NCI-H187 treated with DMSO at 0.1 percent for 48 hours (cell line): ENCODE results near the gene ARHGAP26.

Experiments used
- DNase-seq: peaks from one replicate; lab custom pipeline; 2025; lab: John Stamatoyannopoulos, UW

The ARHGAP26 gene

DNA sequence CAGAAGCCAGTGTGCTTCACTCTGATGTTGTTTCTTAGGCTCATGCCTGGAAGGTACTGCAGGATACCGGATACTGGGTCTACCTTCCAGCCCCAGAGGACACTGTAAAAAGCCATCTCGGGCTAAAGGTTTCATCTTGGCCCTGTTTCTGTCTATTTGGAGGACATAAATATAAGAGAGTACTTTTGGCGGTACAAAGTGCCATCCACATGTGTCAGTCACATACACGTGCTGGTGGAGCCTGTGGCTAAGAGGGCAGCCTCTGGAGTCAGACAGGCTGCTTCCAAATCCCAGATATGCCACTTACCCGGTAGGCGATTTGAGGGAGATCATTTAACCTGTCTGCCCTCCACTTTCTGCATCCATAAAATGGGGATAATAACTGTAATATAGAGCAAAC, 472.9 kb downstream of the ARHGAP26 start:
- no peak for DNase-seq

DNA sequence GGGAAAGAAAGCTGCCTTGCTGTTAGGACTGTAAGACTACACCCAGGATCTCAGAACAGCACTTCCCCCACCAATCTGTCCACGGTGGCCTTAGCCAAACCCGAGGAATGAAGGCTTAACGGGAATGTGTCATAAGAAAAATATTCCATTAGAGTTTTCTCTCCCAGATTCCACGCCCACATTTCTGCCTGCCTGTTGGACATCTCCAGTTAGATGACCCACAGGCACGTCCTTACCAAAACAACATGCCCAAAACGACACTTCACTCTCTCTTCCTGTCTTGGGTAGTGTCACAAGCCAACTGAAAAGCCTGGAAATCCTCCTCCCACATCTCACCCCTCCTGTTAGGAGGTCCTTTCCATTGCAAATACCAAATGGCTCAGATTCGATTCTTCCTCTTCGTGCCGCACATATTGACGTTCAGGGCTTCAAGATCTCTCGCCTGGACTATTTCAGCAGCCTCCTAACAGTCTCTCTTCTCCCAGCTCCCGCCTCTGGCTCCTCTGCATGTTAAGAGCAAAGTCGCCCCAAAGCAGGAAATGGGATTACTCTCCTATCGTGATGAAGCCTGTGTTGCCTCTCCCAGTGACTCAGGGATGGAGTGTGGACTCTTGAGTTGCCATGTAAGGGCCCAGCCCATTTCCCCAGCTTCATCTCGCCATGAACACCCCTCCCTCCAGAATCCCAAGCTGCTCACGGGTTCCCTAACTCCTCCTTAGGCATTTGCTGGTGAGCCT, 474.0 kb downstream of the ARHGAP26 start:
- no peak for DNase-seq

DNA sequence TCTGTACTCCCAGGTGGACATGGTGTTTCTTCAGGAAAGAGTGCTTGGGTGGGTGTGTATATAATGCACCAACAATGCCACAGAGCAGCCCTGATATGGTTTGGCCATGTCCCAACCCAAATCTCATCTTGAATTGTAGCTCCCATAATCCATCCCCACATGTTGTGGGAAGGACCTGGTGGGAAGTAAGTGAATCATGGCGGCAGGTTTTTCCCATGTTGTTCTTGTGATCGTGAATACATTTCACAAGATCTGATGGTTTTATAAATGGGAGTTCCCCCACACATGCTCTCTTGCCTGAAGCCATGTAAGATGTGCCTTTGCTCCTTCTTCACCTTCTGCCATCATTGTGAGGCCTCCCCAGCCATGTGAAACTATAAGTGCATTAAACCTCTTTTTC, 474.8 kb downstream of the ARHGAP26 start:
- DNase-seq, result no peak

DNA sequence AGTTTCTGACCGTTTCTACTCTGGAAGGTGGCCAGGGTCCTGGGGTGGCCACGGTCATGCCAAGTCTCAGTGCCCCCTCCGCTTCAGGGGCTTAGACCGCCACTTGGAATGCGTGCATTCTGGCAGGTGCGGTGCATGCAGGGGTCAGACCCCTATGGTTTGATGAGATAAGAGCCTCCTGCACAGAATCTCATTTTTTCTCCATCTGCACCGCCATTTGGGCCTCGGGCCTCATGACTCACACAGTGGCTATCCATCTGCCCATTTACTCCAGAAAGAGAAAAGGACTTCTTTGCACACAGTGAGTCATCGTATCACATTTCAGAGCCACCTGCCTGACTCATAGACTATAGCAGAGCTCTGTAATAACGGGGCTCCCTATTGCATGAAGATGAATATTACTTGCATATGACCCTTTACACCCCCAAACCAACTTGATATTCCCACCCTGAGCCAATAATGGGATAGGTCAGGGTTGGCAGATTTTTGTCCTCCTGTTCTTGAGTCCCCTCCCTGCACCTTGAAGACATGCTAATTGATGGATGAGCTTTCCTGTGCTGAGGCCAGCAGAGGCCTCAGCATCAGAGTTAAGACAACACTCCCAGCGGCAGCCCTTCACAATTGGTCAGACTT, 475.9 kb downstream of the ARHGAP26 start:
- no peak for DNase-seq

DNA sequence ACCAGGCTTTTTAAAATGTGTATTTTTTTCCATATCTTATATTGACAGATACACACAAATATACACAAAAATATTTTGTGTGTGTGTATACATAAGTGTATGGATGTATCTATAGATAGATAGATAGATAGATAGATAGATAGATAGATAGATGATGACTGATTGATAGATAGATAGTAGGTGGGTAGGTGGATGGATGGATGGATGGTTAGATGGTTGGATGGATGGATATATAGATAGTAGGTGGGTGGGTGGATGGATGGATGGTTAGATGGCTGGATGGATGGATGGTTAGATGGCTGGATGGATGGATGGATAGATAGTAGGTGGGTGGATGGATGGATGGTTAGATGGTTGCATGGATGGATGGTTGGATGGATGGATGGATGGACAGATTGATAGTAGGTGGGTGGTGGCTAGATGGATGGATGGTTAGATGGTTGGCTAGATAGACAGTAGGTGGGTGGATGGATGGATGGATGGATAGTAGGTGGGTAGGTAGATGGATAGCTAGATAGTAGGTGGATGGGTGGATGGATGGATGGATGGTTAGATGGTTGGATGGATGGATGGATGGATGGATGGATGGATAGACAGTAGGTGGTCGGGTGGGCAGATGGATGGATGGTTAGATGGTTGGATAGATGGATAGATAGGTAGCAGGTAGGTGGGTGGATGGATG, 477.1 kb downstream of the ARHGAP26 start:
- DNase-seq, result no peak

DNA sequence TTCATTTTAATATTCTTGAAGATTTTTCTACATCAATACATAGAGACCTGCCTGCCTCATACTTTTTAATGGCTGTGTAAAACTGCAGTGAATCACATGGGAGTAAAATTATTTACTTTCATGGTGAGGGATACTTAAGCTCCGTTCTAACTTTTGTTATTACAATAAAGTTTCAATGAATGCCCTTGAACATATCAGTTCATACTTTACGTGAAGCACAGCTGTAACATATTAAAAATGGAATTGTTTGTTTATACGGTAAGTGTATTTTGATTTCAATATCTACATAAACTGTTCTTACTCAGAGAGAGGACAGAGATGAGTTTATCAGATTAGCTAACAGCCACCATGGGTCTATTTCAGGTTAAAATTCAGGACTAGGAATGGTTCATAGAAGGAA, 478.2 kb downstream of the ARHGAP26 start:
- DNase-seq, result no peak

DNA sequence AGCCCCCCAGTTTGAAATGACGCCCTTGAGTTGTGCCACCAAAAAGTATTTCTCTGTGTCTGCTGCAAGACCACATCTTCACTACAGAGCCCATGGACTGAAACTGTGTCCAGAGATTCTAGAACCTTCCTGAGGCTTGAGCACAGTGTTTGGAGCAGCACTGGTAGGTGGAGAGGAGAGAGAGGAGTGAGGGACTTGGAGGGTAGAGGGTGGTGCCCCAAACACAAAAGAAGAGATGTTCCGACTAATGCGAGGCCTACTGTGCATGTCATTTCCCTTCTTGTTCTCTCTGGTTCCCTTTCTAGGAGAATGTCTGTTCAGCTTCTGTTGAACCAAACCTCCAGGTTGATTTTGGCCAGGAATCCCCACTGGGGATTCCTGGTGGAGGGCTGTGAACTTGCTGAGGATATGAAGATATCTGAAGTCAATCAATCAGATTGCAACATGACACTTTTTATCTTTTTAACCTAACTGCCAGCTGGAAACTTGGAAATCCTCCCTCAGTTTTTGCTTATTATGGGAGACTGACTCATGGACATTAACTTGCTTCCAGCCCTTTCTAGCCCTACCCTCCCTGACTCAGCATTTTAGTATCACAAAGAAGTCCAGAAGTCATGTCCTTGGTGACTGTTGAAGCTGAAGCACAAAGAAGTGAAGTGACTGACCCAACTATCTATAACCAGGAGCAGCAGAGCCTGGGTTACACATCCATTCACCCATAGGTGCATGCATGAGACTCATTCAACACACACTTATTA, 478.8 kb downstream of the ARHGAP26 start:
- no peak for DNase-seq

DNA sequence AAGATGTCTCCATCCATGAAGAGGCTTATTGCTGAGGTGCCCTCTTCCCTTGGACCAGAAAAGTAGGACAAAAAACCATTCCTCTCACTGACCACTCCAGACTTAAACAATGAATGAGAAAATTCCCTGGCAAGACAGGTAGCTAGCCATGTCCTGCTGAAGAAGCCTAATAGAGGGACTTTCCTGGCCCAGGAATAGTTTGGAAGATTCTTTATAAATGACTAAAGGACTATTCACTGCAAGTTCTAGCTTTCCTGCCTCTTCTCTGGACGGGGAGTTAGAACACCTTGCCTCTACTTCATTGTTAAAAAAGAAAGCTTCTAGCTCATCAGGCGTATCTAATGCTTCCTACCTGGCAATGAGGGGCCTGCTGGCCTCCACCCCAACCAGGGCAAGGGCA, 479.7 kb downstream of the ARHGAP26 start:
- no peak for DNase-seq

DNA sequence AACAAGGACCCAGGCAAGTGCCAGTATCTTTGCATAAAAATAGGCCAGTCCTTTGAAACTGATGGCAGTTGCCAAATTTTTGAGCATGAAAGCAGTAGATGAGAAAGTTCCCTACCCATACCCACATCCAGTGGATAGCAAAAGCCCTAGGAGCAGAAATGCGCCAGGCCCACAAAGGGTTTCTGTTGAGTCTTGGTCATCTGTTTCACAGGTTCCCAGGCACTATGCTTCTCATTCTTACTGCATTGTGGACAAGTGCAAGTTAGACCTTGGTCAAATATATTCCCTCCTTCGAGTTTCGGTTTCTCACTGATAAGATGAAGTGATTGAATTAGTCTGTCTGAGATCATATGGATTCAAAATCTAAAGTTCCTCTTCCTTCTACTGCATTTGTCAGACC, 481.0 kb downstream of the ARHGAP26 start:
- DNase-seq, result no peak

DNA sequence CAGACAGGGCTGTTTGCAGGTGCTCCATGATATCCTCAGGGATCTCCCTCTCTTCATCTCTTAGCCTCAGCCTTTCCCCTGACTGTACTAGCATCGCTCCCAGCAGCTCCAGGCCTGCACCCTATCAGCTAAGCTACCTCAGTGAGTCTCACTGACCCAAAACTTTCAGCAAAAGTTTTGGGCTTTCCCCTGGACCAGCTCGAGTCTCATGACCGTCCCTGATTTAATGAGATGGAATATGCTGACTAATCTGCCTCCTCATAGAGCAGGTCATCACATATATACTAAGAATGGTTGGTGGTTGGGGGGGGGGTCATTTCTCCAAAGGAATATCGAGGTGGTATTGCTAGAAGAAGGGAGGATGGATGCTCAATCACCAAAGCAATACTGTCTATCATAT, 481.8 kb downstream of the ARHGAP26 start:
- no peak for DNase-seq

DNA sequence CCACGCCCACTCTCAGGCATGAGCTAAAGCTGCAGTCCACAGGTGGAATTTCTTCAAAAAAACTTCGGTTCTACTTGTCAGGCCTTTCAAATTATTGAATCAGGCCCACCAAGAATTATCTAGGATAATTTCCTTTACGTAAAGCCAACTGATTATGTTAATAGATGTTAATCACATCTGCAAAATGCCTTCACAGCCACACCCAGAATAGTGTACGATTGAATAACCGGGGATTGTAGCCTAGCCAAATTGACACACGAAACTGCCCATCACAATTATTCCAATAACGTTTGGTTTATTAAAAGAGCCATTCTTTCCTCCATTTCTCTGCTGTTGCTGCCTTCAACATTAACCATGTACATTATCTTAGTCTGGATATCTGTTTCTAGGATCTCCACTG, 484.6 kb downstream of the ARHGAP26 start:
- no peak for DNase-seq

DNA sequence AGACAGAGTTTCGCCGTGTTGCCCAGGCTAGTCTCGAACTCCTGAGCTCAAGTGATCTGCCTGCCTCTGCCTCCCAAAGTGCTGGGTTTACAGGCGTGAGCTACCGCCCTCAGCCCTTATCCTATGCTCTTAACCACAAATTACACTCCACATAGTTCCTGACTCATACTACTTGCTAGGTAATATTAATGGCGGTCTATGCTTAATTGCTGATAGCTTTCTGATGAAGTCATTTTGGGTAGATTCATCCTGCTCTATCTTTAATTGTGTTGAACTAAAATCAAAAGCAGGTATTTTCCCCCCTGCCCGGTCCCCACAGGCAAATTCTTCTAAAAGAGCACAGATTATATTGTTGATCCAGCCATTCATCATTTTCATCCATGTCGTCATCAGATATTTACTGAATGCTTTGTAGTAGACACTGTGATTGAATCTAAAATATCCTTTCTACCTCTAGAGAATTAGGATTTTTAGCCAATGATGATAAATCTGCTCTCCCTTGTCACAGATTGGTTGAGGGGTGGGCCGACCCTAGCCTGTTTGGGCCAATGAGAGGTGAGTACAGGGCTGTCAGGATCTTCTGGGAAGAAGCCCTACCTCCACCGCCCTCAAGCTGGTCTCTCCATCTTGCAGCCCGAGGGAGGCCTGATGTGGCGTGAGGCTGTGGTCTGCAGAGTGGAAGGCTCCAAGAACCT, 488.5 kb downstream of the ARHGAP26 start:
- DNase-seq, result no peak

DNA sequence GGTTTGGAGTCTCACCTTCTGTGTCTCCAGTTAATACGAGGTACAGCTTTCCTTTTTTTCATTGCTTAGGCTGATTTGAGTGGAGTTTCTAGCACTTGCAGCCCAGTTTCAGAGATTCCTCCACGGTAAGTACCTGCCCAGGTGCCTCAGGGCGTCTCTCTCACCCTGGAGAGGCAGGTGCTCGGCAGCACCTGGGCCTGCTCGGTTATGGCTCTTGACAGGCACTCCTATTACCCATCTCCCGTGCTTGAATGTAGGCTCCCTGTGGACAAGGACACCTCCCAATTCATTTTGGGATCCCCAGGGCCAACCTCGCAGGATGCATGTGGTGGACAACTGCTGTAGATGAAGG, 489.1 kb downstream of the ARHGAP26 start:
- no peak for DNase-seq

DNA sequence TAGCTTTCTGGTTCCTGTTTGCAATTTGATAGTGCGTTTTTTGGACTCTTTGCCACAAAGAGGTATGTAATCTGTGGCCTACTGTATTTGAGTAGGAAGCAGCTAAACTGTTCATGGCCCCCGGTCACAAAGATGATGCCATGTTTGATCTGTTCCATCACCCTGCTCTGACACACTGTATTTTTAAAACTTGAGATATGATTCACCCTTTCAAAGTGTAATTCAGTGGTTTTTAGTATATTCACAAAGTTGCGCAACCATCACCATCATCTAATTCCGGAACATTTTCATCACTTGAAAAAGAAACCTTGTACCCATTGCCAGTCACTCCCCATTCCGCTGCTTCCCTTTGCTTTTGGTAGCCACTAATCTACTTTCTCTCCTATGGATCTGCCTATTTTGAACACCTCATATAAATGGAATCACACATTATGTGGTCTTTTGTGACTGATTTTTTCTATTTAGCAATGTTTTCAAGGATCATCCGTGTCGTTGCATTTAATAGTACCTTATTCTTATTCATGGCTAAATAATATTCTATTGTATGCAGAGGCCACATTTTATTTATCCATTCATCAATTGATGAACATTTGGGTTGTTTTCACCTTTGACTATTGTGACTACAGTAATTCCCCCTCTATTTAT, 491.7 kb downstream of the ARHGAP26 start:
- DNase-seq, result no peak

DNA sequence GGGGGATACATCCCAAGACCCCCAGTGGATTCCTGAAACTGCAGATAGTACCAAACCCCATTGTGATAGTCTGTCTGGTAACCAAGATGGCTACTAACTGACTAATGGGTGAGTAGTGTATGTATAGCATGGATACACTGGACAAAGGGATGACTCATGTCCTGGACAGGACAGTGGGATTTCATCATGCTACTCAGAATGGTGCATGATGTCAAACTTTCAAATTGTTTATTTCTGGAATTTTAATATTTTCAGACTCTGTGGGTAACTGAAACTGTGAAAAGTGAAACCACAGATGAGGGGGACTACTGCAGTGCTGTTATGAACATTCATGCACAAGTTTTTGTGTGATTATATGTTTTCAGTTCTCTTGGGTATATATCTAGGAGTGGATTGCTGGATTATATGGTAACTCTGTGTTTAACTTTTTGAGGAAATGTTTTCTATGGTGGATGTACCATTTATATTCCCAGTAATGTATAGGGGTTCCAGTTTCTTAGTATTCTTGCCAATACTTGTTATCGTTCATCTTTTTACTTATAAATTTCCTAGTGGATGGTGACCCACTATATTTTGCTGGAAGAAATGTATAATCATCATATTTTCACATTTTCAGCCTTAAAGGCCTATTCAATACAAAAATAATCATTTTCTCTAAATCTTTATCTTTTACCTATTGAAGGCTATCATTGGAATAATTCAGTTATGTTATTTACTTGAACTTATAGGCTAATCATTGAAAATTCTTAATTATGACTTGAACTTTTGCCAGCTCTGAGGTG, 492.4 kb downstream of the ARHGAP26 start:
- no peak for DNase-seq

DNA sequence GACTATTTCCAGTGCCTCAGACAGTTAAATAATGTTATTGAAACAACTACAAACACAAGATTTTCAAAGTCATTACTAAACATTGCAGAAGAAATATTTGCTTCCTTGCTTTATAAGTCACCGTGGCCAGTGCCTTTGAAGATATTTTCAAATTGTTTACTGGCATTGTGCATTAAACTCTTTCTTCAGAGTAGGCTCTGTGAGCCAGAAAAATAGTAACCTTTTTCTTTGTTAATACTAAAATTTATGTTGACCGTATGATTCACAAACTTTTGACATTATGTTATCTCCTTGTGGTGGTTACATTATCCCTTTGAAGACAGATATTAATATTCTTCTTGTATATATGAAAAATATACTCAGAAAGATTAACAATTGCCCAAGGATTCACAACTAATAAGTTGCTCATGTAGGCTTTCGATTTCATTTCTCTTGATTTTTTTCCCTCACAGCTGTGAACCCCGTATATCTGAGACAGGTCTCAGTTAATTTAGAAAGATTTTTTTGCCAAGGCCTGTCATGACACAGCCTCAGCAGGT, 493.2 kb downstream of the ARHGAP26 start:
- DNase-seq, result no peak

DNA sequence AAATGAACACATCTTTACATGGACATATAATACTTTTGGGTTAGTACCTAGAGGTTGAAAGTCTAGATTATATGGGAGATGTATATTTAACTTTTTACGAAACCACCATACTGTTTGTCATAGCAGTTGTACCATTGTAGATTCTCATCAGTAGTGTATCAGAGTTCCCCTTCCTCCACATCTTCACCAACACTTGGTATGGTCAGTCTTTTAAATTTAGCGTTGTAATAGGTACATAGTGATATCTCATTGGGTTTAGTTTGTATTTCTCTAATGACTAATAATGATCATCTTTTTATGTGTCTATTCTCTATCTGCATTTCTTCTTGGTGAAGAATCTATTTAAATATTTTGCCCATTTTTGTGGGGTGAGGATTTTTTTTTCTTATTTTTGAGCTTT, 495.8 kb downstream of the ARHGAP26 start:
- DNase-seq, result no peak

DNA sequence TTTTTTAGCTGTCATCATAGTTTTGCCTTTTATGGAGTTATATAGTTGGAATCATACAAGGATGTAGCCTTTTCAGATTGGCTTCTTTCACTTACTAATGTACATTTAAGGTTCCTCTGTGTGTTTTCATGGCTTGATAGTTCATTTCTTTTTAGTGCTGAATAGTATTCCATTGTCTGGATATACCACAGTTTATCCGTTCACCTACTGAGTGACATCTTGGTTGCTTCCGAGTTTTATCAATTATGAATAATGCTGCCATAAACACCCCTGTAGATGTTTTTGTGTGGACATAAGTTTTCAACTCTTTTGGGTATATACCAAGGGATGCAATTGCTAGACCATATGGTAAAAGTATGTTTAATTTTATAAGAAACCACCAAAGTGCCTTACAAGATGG, 497.0 kb downstream of the ARHGAP26 start:
- DNase-seq, result no peak

DNA sequence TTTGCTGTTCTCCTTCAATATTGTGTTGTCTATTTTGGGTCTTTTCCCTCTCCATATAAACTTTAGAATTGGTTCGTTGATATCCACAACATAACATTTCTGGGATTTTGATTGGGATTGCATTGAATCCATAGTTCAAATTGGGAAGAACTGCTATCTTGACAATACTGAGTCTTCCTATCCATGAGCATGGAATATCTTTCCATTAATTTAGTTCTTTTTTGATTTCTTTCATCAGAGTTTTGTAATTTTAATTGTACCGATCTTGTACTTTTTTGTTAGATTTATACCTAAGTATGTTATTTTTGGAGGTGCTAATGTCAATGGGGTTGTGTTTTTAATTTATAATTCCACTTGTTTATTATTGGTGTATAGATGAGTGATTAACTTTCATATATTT, 498.2 kb downstream of the ARHGAP26 start:
- DNase-seq, result no peak

DNA sequence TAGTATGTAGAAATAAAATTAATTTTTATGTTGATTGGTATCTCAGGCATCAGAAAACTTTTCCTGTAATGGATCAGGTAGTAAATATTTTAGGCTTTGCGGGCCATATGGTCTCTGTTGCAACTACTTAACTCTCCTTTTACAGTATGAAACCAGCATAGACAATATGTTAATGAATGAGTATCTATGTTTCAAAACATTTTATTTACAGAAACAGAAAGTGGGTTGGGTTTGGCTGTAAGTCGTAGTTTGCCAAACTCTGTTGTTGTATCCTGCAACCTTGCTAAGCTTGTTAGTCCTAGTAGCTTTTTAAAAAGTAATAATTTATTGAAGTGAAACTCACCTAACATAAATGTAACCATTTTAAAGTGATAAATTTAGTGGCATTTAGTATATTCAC, 501.3 kb downstream of the ARHGAP26 start:
- DNase-seq, result no peak

DNA sequence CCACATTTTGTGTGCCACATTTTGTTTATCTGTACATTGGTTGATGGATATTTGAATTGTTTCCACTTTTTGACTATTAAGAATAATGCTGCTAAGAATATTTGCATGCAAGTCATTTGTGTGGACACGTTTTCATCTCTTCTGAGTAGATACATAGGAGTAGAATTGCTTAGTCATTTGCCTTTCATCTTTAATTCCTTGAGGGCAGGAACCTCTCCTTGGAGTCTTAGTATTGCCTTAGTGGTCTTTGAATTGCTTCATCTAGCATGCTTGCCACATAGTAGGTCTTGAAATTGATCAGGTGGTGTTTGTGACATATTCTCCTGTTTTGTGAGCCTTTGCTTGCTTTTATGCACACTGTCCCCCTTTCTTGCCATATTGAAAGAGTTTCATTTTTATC, 504.8 kb downstream of the ARHGAP26 start:
- DNase-seq, result no peak
